Daoy (cell line): ENCODE measurements around the gene MYOD1. TPM values are rescaled to one million over a fixed set of nuclear protein-coding genes. Genes with fewer than 3 reads are reported as not detected.

Experiments
- DNase-seq: peaks from one replicate; pipeline ENCODE4 v3.0.0-alpha.2; 2015; ENCODE audit warnings: low read depth
- total RNA-seq: library from RNA; depleted of rRNA; stranded (reverse); fragments of >200 nt; shearing (Covaris generic); gene quantifications from 2 replicates; pipeline ENCODE4 v1.2.3, GENCODE V29; 2014; rRNA removed

The MYOD1 gene
- total RNA-seq, 1 experiment from 2014 or later = not detected

- no peak for DNase-seq
Observed at GRCh38 chr11:17770048-17770652, 50.8 kb downstream of the MYOD1 start.

- no peak for DNase-seq
Observed at GRCh38 chr11:17770917-17771316, 51.5 kb downstream of the MYOD1 start.

- DNase-seq = no peak
Observed at GRCh38 chr11:17771415-17771814, 52.0 kb downstream of the MYOD1 start.

Other genes starting within 250 kb of the MYOD1 start
- gene ABCC8, start 242.7 kb upstream of the MYOD1 start, total RNA-seq = not detected in 2 replicates
- not detected in 2 replicates for gene USH1C, start 175.2 kb upstream of the MYOD1 start, total RNA-seq
- not detected in 2 replicates for gene OTOG, start 172.3 kb upstream of the MYOD1 start, total RNA-seq
- 0.23 TPM in 1 of 2 replicates, not detected in the other for gene KCNC1, start 15.2 kb downstream of the MYOD1 start, total RNA-seq